Adrenal gland (tissue), 12 donors: ENCODE data around the gene ZNF26. TPM values are rescaled to one million over a fixed set of nuclear protein-coding genes. Genes with fewer than 3 reads are reported as not detected.

ENCODE experiments used
- DNase-seq, 7 donors: peaks; one replicate each; pipeline ENCODE4 v3.0.0-alpha.2; 2019 to 2020
- H3K27ac ChIP-seq, 5 donors: fragments of 200-600 bp; sonication (generic) in 4 of 5; 1 replicate in 3 of 5; 2 replicates in 2 of 5; pipeline versions ENCODE4 v1.5.1 to v1.8.0; 2016 to 2020; ENCODE audit warnings: mild to moderate bottlenecking in 1 of 5
- H3K27me3 ChIP-seq: fragments of 200-600 bp; 2 replicates; pipeline ENCODE4 v1.8.0; 2021
- H3K36me3 ChIP-seq, 2 donors: fragments of 200-600 bp; replicated peaks in 1 of 2; 1 replicate in 1 of 2; 2 replicates in 1 of 2; pipeline versions ENCODE4 v1.5.1 to v1.8.0; 2018 to 2022
- H3K4me1 ChIP-seq, 2 donors: fragments of 200-600 bp; replicated peaks in 1 of 2; 1 replicate in 1 of 2; 2 replicates in 1 of 2; pipeline versions ENCODE4 v1.5.1 to v1.8.0; 2018 to 2021
- H3K4me3 ChIP-seq, 4 donors: fragments of 200-600 bp; sonication (generic) in 3 of 4; one replicate each; pipeline ENCODE4 v1.5.1; 2016 to 2018
- H3K9me3 ChIP-seq, 3 donors: fragments of 200-600 bp; sonication (generic) in 1 of 3; replicated peaks in 1 of 3; 1 replicate in 2 of 3; 2 replicates in 1 of 3; pipeline versions ENCODE4 v1.5.1 to v1.8.0; 2016 to 2021
- POLR2A ChIP-seq, 2 donors: fragments of 450-650 bp; IDR thresholded peaks; one replicate each; pipeline ENCODE4 v1.6.1; 2017; ENCODE audit warnings: antibody characterized with exemption in 2 of 2, mild to moderate bottlenecking in 2 of 2, moderate library complexity in 1 of 2
- WGBS, 4 donors: extraction: QIAGEN DNeasy Blood & Tissue Kit in 2 of 4; methylation state at CpG; one replicate each; pipeline versions ENCODE4 v1.1.5 to v1.1.7; 2013 to 2017; 5-methylcytosine and 5-hydroxymethylcytosine counted together
- intact Hi-C, 2 donors: fragments of 100-400 bp; cut with DNase I; formaldehyde crosslinking; loops; one replicate each; pipeline versions ENCODE4 v1.14.1 to v1.15.0; 2022 to 2023
- polyA plus RNA-seq, 3 donors: library from polyadenylated mRNA; stranded (reverse); fragments of 200-250 nt in 2 of 3; fragments of 350-450 nt in 1 of 3; fragmentation: Illumina TruSeq in 1 of 3; extraction: RNeasy Lipid Tissue Mini Kit (QIAGEN cat#74804) in 1 of 3; gene quantifications; one replicate each; pipeline ENCODE4 v1.2.3, GENCODE V29; 2013 to 2014
- total RNA-seq, 9 donors: library from RNA; depleted of rRNA in 4 of 9; stranded (reverse); fragments of >200 nt in 4 of 9; fragments of 120-200 nt in 1 of 9; fragmentation: NEBNext Ultra II Directional in 1 of 9; extraction: Animal tissue kit (Norgen Biotek cat#: 25700) in 1 of 9; gene quantifications; one replicate each; pipeline versions ENCODE4 v1.1.0 to v1.2.4, GENCODE V29; 2013 to 2023
- TF ChIP-seq, protein P1 (sequence below), 6 experiments: fragments of 450-650 bp in 4 of 6; fragments of 200-600 bp in 2 of 6; sonication (generic) in 1 of 6; IDR thresholded peaks; 1 replicate in 5 of 6; 2 replicates in 1 of 6; pipeline versions ENCODE4 v1.5.1 to v1.8.0; 2016 to 2021; ENCODE audit warnings: antibody characterized with exemption in 6 of 6, mild to moderate bottlenecking in 2 of 6, moderate library complexity in 1 of 6
- donor health status: healthy with polysubstance abuse.
- donor health status: Bipolar disorder and iron deficiency.
- donor health status: DM: yes; HTN: yes; CAD: no.
- donor health status: DM: no; HTN: no; CAD: no.
- donor health status: DM: no; HTN: no; CAD: no.
- donor health status: DM: yes; HTN: yes; CAD: no.

The ZNF26 gene
- total and polyA plus RNA-seq, 12 donors, result 1.1 to 13.4 (median 8.9) TPM

- Histone ChIP-seq H3K4me1 (peaks cover 4 to 10% of the 10 kb centered on the region in 2 donors), H3K27me3 (no peaks in the 10 kb centered on the region), H3K36me3 (no peaks in the 10 kb centered on the region), H3K27ac (peak overlapping the region in 4 of 5 donors; percentile 62 to 86 (median 72)), H3K4me3 (peak overlapping the region; percentile 49 to 94 (median 85)), H3K9me3 (peaks cover 0 to 5% (median 4%) of the 10 kb centered on the region in 3 donors)
- WGBS, 4 donors, result 3 to 14% (median 8%) methylated on average over 2 to 11 of the region's 11 CpGs
- DNase-seq, result no peak
- intact Hi-C loops, result no loop called here
- TF ChIP-seq POLR2A (IDR thresholded peaks at IDR 0.05), result no peak
- TF ChIP-seq, protein P1, sequence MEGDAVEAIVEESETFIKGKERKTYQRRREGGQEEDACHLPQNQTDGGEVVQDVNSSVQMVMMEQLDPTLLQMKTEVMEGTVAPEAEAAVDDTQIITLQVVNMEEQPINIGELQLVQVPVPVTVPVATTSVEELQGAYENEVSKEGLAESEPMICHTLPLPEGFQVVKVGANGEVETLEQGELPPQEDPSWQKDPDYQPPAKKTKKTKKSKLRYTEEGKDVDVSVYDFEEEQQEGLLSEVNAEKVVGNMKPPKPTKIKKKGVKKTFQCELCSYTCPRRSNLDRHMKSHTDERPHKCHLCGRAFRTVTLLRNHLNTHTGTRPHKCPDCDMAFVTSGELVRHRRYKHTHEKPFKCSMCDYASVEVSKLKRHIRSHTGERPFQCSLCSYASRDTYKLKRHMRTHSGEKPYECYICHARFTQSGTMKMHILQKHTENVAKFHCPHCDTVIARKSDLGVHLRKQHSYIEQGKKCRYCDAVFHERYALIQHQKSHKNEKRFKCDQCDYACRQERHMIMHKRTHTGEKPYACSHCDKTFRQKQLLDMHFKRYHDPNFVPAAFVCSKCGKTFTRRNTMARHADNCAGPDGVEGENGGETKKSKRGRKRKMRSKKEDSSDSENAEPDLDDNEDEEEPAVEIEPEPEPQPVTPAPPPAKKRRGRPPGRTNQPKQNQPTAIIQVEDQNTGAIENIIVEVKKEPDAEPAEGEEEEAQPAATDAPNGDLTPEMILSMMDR (IDR thresholded peaks at IDR 0.05), result no peak
Measured at GRCh38 chr12:132986885-132987225, 688 bp downstream of the ZNF26 start.

- Histone ChIP-seq H3K4me1 (no peaks in the 10 kb centered on the region), H3K36me3 (no peaks in the 10 kb centered on the region), H3K27me3 (no peaks in the 10 kb centered on the region), H3K27ac (no peak overlapping the region), H3K9me3 (peaks cover 0 to 60% (median 0%) of the 10 kb centered on the region in 3 donors), H3K4me3 (no peak overlapping the region)
- WGBS, 4 donors, result 0 to 46% (median 34%) methylated on average over 1 of the region's 1 CpG
- TF ChIP-seq POLR2A (IDR thresholded peaks at IDR 0.05), result no peak
- TF ChIP-seq, protein P1 (IDR thresholded peaks at IDR 0.05), result no peak
- intact Hi-C loops, result no loop called here
- DNase-seq, result no peak
Measured at GRCh38 chr12:132998741-132999140, 12.6 kb downstream of the ZNF26 start.

DNA sequence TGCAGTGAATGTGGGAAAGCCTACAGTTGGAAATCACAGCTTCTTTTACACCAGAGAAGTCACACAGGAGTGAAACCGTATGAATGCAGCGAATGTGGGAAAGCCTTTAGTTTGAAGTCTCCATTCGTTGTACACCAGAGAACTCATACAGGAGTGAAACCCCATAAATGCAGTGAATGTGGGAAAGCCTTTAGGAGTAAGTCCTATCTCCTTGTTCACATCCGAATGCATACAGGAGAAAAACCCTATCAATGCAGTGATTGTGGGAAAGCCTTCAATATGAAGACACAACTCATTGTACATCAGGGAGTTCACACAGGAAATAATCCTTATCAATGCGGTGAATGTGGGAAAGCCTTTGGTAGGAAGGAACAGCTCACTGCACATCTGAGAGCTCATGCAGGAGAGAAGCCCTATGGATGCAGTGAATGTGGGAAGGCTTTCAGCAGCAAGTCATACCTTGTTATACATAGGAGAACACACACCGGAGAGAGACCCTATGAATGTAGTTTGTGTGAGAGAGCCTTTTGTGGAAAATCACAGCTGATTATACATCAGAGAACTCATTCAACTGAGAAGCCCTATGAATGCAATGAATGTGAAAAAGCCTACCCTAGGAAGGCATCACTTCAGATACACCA is 24.6 kb downstream of the ZNF26 start:
- Histone ChIP-seq H3K27ac (no peak overlapping the region), H3K4me3 (peak overlapping the region in 1 of 4 donors; percentile 22), H3K36me3 (peaks cover 0 to 30% of the 10 kb centered on the region in 2 donors), H3K4me1 (no peaks in the 10 kb centered on the region), H3K9me3 (peaks cover 5 to 81% (median 6%) of the 10 kb centered on the region in 3 donors), H3K27me3 (no peaks in the 10 kb centered on the region)
- TF ChIP-seq, protein P1 (IDR thresholded peaks at IDR 0.05), result no peak
- no peak for TF ChIP-seq POLR2A (IDR thresholded peaks at IDR 0.05)
- DNase-seq, result no peak
- intact Hi-C loops, result no loop called here
- WGBS, 4 donors, result 90 to 100% (median 96%) methylated on average over 6 of the region's 6 CpGs

DNA sequence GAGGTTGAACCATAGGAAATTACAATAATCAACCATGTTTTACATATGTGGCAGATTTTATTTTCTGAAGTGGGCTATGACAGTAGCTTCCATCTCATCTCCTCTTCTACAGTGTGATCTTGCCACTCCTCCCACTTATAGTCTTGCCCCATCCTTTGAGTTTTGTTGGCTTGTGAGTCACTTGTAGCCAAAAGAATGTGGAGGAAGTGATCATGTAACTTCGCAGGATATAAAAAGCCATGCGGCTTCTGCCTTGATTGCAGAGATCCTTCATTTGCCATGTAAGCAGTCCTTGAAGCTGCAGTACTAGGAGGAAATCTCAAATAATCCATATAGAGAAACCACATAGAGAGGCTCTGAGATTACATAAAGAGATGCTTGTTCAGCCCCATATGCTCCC is 37.4 kb downstream of the ZNF26 start:
- intact Hi-C loops, result no loop called here
- Histone ChIP-seq H3K9me3 (peaks cover 0 to 24% (median 0%) of the 10 kb centered on the region in 3 donors), H3K27me3 (no peaks in the 10 kb centered on the region), H3K4me1 (no peaks in the 10 kb centered on the region), H3K27ac (no peak overlapping the region), H3K36me3 (no peaks in the 10 kb centered on the region), H3K4me3 (no peak overlapping the region)
- TF ChIP-seq, protein P1 (IDR thresholded peaks at IDR 0.05), result no peak
- no peak for TF ChIP-seq POLR2A (IDR thresholded peaks at IDR 0.05)
- 89 to 97% (median 93%) methylated on average over 2 of the region's 2 CpGs for WGBS, 4 donors
- no peak for DNase-seq
